LoVo (cell line): ENCODE data around the gene SHISA5.

Experiments used
- DNase-seq: peaks from one replicate; pipeline ENCODE4 v3.0.0-alpha.2; 2016; ENCODE audit warnings: low spot score

The SHISA5 gene

DNA sequence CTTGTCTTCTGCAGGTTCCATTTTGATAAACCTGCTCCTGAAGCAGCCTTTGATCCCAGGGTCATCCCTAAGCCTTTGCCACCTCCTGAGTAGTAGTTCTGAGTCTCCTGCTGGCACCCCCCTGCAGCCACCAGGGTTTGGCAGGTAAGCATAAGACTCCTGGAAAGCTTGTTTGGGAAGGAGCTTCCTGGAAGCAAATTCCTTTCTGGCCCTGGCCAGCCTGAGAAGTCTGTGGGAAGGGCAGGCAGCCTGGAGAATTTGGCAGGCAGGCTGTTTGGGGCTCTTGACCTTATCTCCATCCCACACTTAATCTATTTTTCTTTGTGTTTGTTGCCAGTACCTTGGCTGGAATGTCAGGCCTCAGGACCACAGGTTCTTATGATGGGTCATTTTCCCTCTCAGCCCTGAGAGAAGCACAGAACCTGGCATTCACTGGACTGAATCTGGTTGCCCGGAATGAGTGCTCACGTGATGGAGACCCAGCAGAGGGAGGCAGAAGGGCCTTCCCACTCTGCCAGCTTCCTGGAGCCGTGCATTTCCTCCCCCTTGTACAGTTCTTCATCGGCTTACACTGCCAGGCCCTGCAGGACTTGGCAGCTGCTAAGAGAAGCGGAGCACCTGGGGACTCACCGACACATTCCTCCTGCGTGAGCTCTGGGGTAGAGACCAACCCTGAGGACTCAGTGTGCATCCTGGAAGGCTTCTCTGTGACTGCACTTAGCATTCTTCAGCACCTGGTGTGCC lies 44.0 kb downstream of the SHISA5 start:
- DNase-seq = no peak

GRCh38 chr3:48459331-48459730 lies 44.6 kb downstream of the SHISA5 start:
- no peak for DNase-seq

DNA sequence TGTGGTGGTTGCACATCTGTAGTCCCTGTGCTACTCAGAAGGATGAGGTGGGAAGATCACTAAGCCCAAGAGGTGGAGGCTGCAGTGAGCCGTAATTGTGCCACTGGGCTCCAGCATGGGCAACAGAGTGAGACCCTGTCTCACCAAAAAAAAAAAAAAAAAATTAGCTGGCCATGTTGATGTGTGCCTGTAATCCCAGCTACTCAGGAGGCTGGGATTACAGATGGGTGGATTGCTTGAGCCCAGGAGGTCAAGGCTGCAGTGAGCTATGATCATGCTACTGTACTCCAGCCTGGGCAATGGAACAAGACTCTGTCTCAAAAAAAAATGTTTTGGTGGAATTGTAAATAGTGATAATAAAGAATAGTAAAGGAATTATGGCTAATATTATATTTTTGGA lies 47.5 kb downstream of the SHISA5 start:
- no peak for DNase-seq

- no peak for DNase-seq
These were observed 52.7 kb downstream of the SHISA5 start for GRCh38 chr3:48451270-48451669.

GRCh38 chr3:48446425-48447193 lies 57.4 kb downstream of the SHISA5 start, which contains the start of gene ATRIP:
TSS of gene ATRIP (plus strand) at chr3:48446737. CDS start at chr3:48446846, 109 bp downstream.
- DNase-seq = peak; percentile 93

- DNase-seq = no peak
These were observed 57.9 kb downstream of the SHISA5 start for GRCh38 chr3:48446043-48446424.

DNA sequence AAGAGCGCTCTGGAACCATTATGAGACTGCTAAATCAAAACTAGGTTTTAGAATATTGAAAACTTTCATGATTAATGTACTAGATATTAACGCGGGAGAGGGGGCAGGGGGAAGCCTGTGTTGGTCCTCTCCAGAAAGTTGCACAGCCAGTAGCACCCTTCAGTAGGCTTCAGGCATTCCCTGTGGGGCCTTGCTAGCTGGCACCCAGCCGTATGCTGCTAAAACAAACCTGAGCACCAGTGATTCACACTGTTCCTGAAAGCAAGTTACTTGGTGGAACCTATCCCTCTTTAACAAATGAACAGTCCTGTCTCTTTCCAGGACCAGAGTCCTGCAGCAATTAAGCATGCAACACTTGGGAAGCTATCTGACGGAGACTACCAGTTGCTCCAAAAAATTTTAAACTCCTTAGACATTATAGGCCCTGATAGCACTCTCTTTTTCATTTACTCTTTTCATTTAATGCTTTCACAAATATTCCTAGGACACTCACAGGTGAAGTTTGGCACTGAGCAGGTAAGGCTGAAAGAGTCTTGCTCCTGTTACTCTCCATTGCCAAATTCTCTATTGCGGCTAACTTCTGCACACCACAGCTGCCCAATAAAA lies 58.6 kb downstream of the SHISA5 start:
- no peak for DNase-seq

- DNase-seq = no peak
These were observed 62.0 kb downstream of the SHISA5 start for GRCh38 chr3:48441940-48442339.

- no peak for DNase-seq
These were observed 63.4 kb downstream of the SHISA5 start for GRCh38 chr3:48440590-48440958.

GRCh38 chr3:48439820-48440589 lies 64.0 kb downstream of the SHISA5 start, which contains the start of the genes CCDC51 and TMA7:
TSS of gene CCDC51 (minus strand) at chr3:48440119. CDS start at chr3:48435128, 4,991 bp downstream.
TSS of gene TMA7 (plus strand) at chr3:48440257. CDS start at chr3:48440297, 40 bp downstream.
- DNase-seq = peak; percentile 99

- no peak for DNase-seq
These were observed 66.2 kb downstream of the SHISA5 start for GRCh38 chr3:48437812-48438211.

DNA sequence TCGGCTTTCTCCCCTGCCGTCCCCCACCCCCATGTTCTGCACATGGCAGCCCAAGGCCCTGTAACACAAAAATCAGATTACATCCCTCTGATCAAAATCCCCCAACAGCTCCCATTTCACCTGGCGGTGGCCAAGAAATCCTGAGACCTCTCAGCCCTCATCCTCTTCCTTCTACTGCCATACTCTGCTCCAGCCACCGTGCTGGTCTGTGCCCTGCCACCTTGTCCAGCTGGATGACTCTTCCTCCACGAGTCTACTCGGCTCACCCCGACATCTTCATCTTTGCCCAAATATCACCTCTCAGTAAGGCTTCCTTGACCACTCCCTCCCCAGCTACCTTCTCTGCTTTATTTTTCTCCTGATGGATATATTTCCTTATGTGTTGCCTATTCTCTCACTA lies 67.1 kb downstream of the SHISA5 start:
- DNase-seq = no peak

- no peak for DNase-seq
These were observed 67.5 kb downstream of the SHISA5 start for GRCh38 chr3:48436477-48436787.

- DNase-seq = peak; percentile 84
These were observed 68.0 kb downstream of the SHISA5 start for GRCh38 chr3:48435774-48436476.

- no peak for DNase-seq
These were observed 68.8 kb downstream of the SHISA5 start for GRCh38 chr3:48435223-48435595.

DNA sequence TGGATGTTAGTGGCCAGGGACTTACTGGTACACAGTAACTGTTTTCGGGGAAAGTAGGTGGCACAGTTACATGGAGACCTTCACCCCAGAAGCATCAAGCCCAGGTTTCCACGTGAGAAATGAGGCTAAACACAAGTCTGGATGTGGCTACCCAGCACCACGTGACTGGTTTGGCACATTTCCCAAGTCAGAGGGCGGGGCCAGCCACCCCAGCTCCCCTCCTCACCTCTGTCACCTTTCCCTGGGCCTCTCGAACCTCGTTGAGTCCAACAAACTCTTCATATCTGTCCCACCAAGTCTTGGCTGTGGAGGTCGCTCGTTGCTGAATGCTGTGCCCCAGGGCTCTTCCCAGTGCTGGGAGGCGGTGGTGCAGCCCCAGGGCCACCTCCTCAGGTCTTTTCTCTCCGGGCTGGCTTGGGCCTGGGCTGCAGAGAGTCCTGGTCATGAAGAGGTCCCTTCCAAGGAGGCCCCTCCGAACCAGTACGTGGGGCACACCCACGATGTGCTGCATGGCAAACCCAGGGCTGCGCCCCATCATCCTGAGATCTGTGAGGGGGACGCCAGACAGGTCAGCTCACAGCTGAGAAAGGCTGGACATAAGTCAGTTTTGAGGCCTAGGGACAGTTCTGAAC lies 69.3 kb downstream of the SHISA5 start:
- DNase-seq = peak; percentile 25

DNA sequence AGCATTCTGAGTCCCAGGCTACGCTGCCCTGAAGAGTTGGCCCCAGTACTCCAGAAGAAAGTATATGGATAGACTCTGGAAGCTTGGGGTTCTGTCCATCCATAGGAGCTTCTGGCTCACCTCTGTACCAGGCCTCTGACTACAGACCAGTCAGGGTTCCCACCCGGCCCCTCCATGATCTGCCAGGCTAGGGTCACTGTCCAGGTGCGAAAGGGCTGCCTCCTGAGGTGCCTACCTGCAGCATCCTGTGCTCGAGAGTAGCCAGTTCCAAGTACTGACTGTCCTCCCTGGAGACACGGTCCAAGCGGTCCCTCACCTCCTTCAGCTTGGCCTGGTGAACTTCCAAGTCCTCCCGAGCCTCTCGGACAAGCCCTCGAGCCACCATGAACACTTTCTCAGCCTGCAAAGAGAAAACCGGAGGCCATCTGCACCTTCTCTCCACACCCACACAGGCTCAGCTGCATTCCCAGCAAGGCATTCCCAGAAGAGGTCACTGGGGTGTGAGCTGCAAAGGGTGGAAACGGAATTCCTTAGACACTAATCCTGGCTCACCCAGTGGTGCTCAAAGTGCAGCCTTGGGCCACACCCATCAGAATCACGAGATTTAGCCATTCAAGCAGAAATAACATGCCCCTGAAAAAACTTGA lies 70.4 kb downstream of the SHISA5 start:
- peak; percentile 90 for DNase-seq

DNA sequence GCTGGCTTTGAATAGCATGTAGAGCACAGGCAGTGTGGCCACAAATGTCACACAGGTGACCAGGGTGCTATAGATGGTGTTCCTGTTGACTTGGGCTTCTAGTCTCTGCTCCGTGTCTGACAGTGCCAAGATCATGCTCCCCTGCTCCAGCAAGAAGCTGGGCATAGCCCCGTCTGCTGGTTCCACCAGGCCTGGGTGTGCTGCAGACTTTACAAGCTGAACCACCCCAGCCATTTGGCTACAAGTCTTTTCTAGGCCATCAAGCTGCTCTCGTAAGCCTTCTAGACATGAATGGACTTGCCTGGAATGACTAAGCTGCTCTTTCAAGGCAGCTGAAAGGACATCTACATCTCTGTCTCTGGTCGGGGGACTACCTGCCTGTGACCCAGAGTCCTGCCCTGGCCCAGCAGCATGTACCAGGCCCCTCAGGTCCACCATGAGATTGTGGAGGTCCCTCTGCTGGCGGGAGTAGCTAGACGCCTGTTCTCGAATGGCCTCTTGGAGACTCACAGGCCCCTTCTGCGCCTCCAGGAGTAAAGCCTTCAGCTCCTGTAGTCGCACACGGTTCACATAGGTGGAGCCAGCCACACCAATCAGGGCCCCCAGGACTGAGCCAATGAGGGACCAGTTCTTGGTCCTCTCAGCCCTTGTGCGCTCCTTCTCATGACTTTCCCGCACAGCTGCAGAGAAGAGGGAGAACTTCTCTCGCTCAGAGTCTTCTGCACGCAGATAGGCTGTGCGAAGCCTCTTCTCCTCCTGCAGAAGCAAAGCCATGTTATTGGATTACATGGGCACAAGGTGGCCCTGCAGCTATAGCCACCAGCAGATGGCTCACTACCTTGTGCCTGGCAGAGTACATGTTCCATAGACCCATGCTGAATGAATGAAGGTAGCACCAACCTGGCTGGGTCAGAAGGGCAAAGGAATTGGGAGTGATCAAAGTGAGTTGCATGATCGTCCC lies 71.3 kb downstream of the SHISA5 start:
- peak; percentile 15 for DNase-seq

- no peak for DNase-seq
These were observed 72.5 kb downstream of the SHISA5 start for GRCh38 chr3:48431224-48432029.
